ENCODE data around the gene PABPN1.

PABPN1 gene

GRCh38 chr14:23326491-23327332, 5.5 kb downstream of the PABPN1 start:
- no peak for DNase-seq (ENCODE audit: low read depth in 2 of 2)

- DNase-seq (ENCODE audit: low read depth in 2 of 2), result peak; percentile 51 to 59
Observed at GRCh38 chr14:23327947-23328744, 6.9 kb downstream of the PABPN1 start.

- DNase-seq (ENCODE audit: low read depth in 2 of 2), result no peak
Observed at GRCh38 chr14:23335623-23336022, 14.4 kb downstream of the PABPN1 start.

GRCh38 chr14:23339506-23340268, 18.4 kb downstream of the PABPN1 start:
- DNase-seq (ENCODE audit: low read depth in 2 of 2), result no peak

GRCh38 chr14:23344481-23344880, 23.2 kb downstream of the PABPN1 start:
- no peak for DNase-seq (ENCODE audit: low read depth in 2 of 2)

- no peak for DNase-seq (ENCODE audit: low read depth in 2 of 2)
Observed at GRCh38 chr14:23345987-23346692, 24.9 kb downstream of the PABPN1 start.

GRCh38 chr14:23346693-23347405, 25.6 kb downstream of the PABPN1 start:
- DNase-seq (ENCODE audit: low read depth in 2 of 2), result no peak

GRCh38 chr14:23347406-23348296, 26.4 kb downstream of the PABPN1 start:
- no peak for DNase-seq (ENCODE audit: low read depth in 2 of 2)

- no peak for DNase-seq (ENCODE audit: low read depth in 2 of 2)
Observed at GRCh38 chr14:23348297-23348655, 27.0 kb downstream of the PABPN1 start.

GRCh38 chr14:23349156-23349845, 28.0 kb downstream of the PABPN1 start:
- DNase-seq (ENCODE audit: low read depth in 2 of 2), result no peak

- no peak for DNase-seq (ENCODE audit: low read depth in 2 of 2)
Observed at GRCh38 chr14:23351681-23352505, 30.6 kb downstream of the PABPN1 start.

- DNase-seq (ENCODE audit: low read depth in 2 of 2), result peak; percentile 82 to 84
Observed at GRCh38 chr14:23352506-23353432, 31.5 kb downstream of the PABPN1 start, which contains the start of gene SLC22A17. Gene SLC22A17, minus strand, starts transcription at chr14:23352887.

GRCh38 chr14:23353433-23353780, 32.1 kb downstream of the PABPN1 start:
- no peak for DNase-seq (ENCODE audit: low read depth in 2 of 2)

- DNase-seq (ENCODE audit: low read depth in 2 of 2), result no peak
Observed at GRCh38 chr14:23354990-23355389, 33.7 kb downstream of the PABPN1 start.

- no peak for DNase-seq (ENCODE audit: low read depth in 2 of 2)
Observed at GRCh38 chr14:23355871-23356435, 34.7 kb downstream of the PABPN1 start.

GRCh38 chr14:23356662-23357061, 35.4 kb downstream of the PABPN1 start:
- DNase-seq (ENCODE audit: low read depth in 2 of 2), result no peak

GRCh38 chr14:23357261-23357660, 36.0 kb downstream of the PABPN1 start:
- DNase-seq (ENCODE audit: low read depth in 2 of 2), result no peak

All from fibroblast of skin of left quadriceps (primary cell).